Esophagus muscularis mucosa (tissue), 4 donors: ENCODE measurements around the gene CLIP1. TPM values are rescaled to one million over a fixed set of nuclear protein-coding genes. Genes with fewer than 3 reads are reported as not detected.

ENCODE experiments used
- DNase-seq: peaks from one replicate; pipeline ENCODE4 v3.0.0-alpha.2; 2017; ENCODE audit errors: extremely low spot score
- H3K27ac ChIP-seq, 4 donors: fragments of 200-600 bp; sonication (generic); replicated peaks in 1 of 4; 1 replicate in 3 of 4; 2 replicates in 1 of 4; pipeline ENCODE4 v1.5.1; 2016 to 2019; ENCODE audit warnings: mild to moderate bottlenecking in 1 of 4
- H3K27me3 ChIP-seq, 4 donors: fragments of 200-600 bp; sonication (generic); one replicate each; pipeline versions ENCODE4 v1.5.1 to v1.6.0; 2016 to 2019
- H3K36me3 ChIP-seq, 4 donors: fragments of 200-600 bp; sonication (generic); one replicate each; pipeline ENCODE4 v1.5.1; 2016 to 2019
- H3K4me1 ChIP-seq, 4 donors: fragments of 200-600 bp; sonication (generic); one replicate each; pipeline ENCODE4 v1.5.1; 2016 to 2019
- H3K4me3 ChIP-seq, 4 donors: fragments of 200-600 bp; sonication (generic); 1 replicate in 2 of 4; 2 replicates in 2 of 4; pipeline ENCODE4 v1.5.1; 2016 to 2019; ENCODE audit warnings: mild to moderate bottlenecking in 4 of 4, moderate library complexity in 1 of 4
- H3K9me3 ChIP-seq, 4 donors: fragments of 200-600 bp; sonication (generic); 1 replicate in 3 of 4; 2 replicates in 1 of 4; pipeline ENCODE4 v1.5.1; 2016 to 2019
- CTCF ChIP-seq, 3 experiments: fragments of 200-600 bp in 2 of 3; fragments of 450-650 bp in 1 of 3; sonication (generic) in 2 of 3; IDR thresholded peaks; one replicate each; pipeline ENCODE4 v1.5.1; 2017 to 2019; ENCODE audit warnings: antibody characterized with exemption in 3 of 3, mild to moderate bottlenecking in 2 of 3, moderate library complexity in 1 of 3
- EP300 ChIP-seq: sonication (generic); formaldehyde crosslinking; IDR thresholded peaks from one replicate; pipeline ENCODE4 v1.6.1; 2017; ENCODE audit warnings: antibody characterized with exemption
- POLR2A ChIP-seq: fragments of 450-650 bp; IDR thresholded peaks from one replicate; pipeline ENCODE4 v1.6.1; 2017; ENCODE audit warnings: antibody characterized with exemption, moderate library complexity, mild to moderate bottlenecking, low read depth
- POLR2AphosphoS5 ChIP-seq, 2 donors: sonication (generic); formaldehyde crosslinking; IDR thresholded peaks; one replicate each; pipeline ENCODE4 v1.6.1; 2017; ENCODE audit warnings: antibody characterized with exemption in 2 of 2
- WGBS: methylation state at CpG from one replicate; pipeline ENCODE4 v1.1.5; 2018; 5-methylcytosine and 5-hydroxymethylcytosine counted together
- intact Hi-C: fragments of 100-400 bp; cut with DNase I; formaldehyde crosslinking; loops from one replicate; pipeline ENCODE4 v1.15.1; 2023
- total RNA-seq, 4 donors: library from RNA; depleted of rRNA; stranded (reverse); fragments of >200 nt; gene quantifications; one replicate each; pipeline versions ENCODE4 v1.1.0 to v1.2.1, GENCODE V29; 2016

The CLIP1 gene
- total RNA-seq, 4 donors from 2014 or later = 234 to 263 (median 250) TPM

DNA sequence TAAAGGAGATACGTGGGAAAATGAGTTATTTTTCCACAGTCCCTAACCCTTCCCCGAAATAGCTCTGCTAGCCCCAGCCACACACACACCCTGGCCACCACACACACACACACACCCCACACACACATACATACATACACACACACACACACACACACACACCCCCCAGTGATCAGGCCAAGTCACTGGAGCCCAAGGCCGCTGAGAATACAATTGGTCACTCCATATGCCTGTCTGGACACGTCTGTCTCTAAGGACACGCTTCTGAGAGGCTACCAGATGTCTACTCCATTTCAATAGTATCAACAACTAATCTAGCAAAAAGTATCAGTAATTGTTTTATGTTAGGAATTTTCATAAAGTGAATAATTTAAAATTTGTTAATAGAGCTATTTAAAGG, 183.6 kb downstream of the CLIP1 start:
- 98% methylated on average over 5 of the region's 5 CpGs for WGBS
- peaks cover 43 to 97% (median 85%) of the 10 kb centered on the region in 4 donors for H3K36me3 ChIP-seq
- H3K27me3 ChIP-seq = no peaks in the 10 kb centered on the region
- H3K27ac ChIP-seq = no peak overlapping the region
- intact Hi-C loops = no loop called here
- H3K9me3 ChIP-seq = no peaks in the 10 kb centered on the region
- no peak for DNase-seq
- H3K4me3 ChIP-seq = no peak overlapping the region
- TF ChIP-seq POLR2A = no peak
- TF ChIP-seq CTCF (IDR thresholded peaks at IDR 0.05) = no peak
- TF ChIP-seq POLR2AphosphoS5 (IDR thresholded peaks at IDR 0.05) = no peak
- no peak for TF ChIP-seq EP300
- no peaks in the 10 kb centered on the region for H3K4me1 ChIP-seq

- intact Hi-C loops = no loop called here
- H3K27ac ChIP-seq = no peak overlapping the region
- TF ChIP-seq POLR2A (no peak), POLR2AphosphoS5 (IDR thresholded peaks at IDR 0.05) (no peak), EP300 (no peak), CTCF (IDR thresholded peaks at IDR 0.05) (no peak)
- no peaks in the 10 kb centered on the region for H3K4me1 ChIP-seq
- 85% methylated on average over 7 of the region's 7 CpGs for WGBS
- no peak for DNase-seq
- no peaks in the 10 kb centered on the region for H3K27me3 ChIP-seq
- H3K9me3 ChIP-seq = no peaks in the 10 kb centered on the region
- H3K4me3 ChIP-seq = no peak overlapping the region
- H3K36me3 ChIP-seq = peaks cover 52 to 97% (median 88%) of the 10 kb centered on the region in 4 donors
Observed at GRCh38 chr12:122235741-122236140, 186.7 kb downstream of the CLIP1 start.

- intact Hi-C loops = no loop called here
- DNase-seq = no peak
- H3K27ac ChIP-seq = no peak overlapping the region
- H3K4me1 ChIP-seq = no peaks in the 10 kb centered on the region
- TF ChIP-seq POLR2AphosphoS5 (IDR thresholded peaks at IDR 0.05) = no peak
- TF ChIP-seq EP300 = no peak
- no peak for TF ChIP-seq CTCF (IDR thresholded peaks at IDR 0.05)
- TF ChIP-seq POLR2A = no peak
- peaks cover 40 to 87% (median 75%) of the 10 kb centered on the region in 4 donors for H3K36me3 ChIP-seq
- WGBS = 91% methylated on average over 10 of the region's 10 CpGs
- no peaks in the 10 kb centered on the region for H3K27me3 ChIP-seq
- no peaks in the 10 kb centered on the region for H3K9me3 ChIP-seq
- H3K4me3 ChIP-seq = no peak overlapping the region
Observed at GRCh38 chr12:122232691-122233090, 189.8 kb downstream of the CLIP1 start.

GRCh38 chr12:122230798-122231197, 191.7 kb downstream of the CLIP1 start:
- intact Hi-C loops = no loop called here
- WGBS = 77% methylated on average over 6 of the region's 6 CpGs
- H3K4me3 ChIP-seq = no peak overlapping the region
- no peaks in the 10 kb centered on the region for H3K9me3 ChIP-seq
- DNase-seq = no peak
- peaks cover 7 to 11% (median 9%) of the 10 kb centered on the region in 4 donors for H3K4me1 ChIP-seq
- H3K36me3 ChIP-seq = peaks cover 40 to 72% (median 59%) of the 10 kb centered on the region in 4 donors
- no peak overlapping the region for H3K27ac ChIP-seq
- H3K27me3 ChIP-seq = no peaks in the 10 kb centered on the region
- no peak for TF ChIP-seq CTCF (IDR thresholded peaks at IDR 0.05)
- TF ChIP-seq POLR2A = no peak
- TF ChIP-seq POLR2AphosphoS5 (IDR thresholded peaks at IDR 0.05) = no peak
- TF ChIP-seq EP300 = no peak

GRCh38 chr12:122228092-122228491, 194.4 kb downstream of the CLIP1 start:
- Histone ChIP-seq H3K36me3 (peaks cover 21 to 59% (median 43%) of the 10 kb centered on the region in 4 donors), H3K4me1 (peaks cover 27 to 35% (median 31%) of the 10 kb centered on the region in 4 donors), H3K27ac (no peak overlapping the region), H3K9me3 (no peaks in the 10 kb centered on the region), H3K27me3 (no peaks in the 10 kb centered on the region), H3K4me3 (no peak overlapping the region)
- 91% methylated on average over 5 of the region's 5 CpGs for WGBS
- intact Hi-C loops = loop anchor here (5.0 kb wide), 1 partner anchor 39 kb away; the partner anchor contains the start of gene VPS33A
- no peak for TF ChIP-seq EP300
- TF ChIP-seq POLR2A = no peak
- no peak for TF ChIP-seq CTCF (IDR thresholded peaks at IDR 0.05)
- no peak for DNase-seq
